Stimulated activated CD4-positive, alpha-beta T cell treated with anti-CD3 and anti-CD28 coated beads, TNF-alpha, amount 100 ng/mL, for 4 hours (primary cell): ENCODE results near the gene UBE2D3.
"Not testable (repeated sequence)": the region's sequence is repeated elsewhere in the genome, so short reads cannot be mapped to it uniquely, and the experiment has no call there.

Experiments
- DNase-seq, 3 experiments: peaks; one replicate each; pipeline ENCODE4 v3.0.0-alpha.2; 2020; ENCODE audit warnings: low read depth in 3 of 3

UBE2D3 gene

GRCh38 chr4:102826890-102827673 is at the start of gene UBE2D3:
Gene UBE2D3 (minus strand): TSS chr4:102827551. CDS start chr4:102826508, 1,043 bp downstream.
- peak; percentile 89 to 92 (median 91) for DNase-seq

- no peak for DNase-seq
Observed at GRCh38 chr4:102871772-102872171, 44.4 kb upstream of the UBE2D3 start.

GRCh38 chr4:102869569-102870197 is 42.3 kb upstream of the UBE2D3 start:
- DNase-seq, result peak in 2 of 3 experiments; percentile 47 to 61

GRCh38 chr4:102868781-102869568 is 41.6 kb upstream of the UBE2D3 start, which contains the start of gene CISD2:
Gene CISD2 (plus strand): TSS chr4:102868992. CDS start chr4:102869085, 93 bp downstream.
- DNase-seq, result peak; percentile 74 to 82 (median 79)

GRCh38 chr4:102868153-102868780 is 40.9 kb upstream of the UBE2D3 start:
- peak in 1 of 3 experiments; percentile 19 for DNase-seq

- no peak for DNase-seq
Observed at GRCh38 chr4:102867278-102868152, 40.2 kb upstream of the UBE2D3 start.

- DNase-seq, result not testable (repeated sequence)
Observed at GRCh38 chr4:102865327-102865726, 38.0 kb upstream of the UBE2D3 start.

- no peak for DNase-seq
Observed at GRCh38 chr4:102862747-102863146, 35.4 kb upstream of the UBE2D3 start.

GRCh38 chr4:102862016-102862415 is 34.7 kb upstream of the UBE2D3 start:
- no peak for DNase-seq

GRCh38 chr4:102860611-102861324 is 33.4 kb upstream of the UBE2D3 start:
- no peak for DNase-seq

- DNase-seq, result no peak
Observed at GRCh38 chr4:102858828-102859464, 31.6 kb upstream of the UBE2D3 start.

- no peak for DNase-seq
Observed at GRCh38 chr4:102850370-102850769, 23.0 kb upstream of the UBE2D3 start.

- no peak for DNase-seq
Observed at GRCh38 chr4:102849579-102850104, 22.3 kb upstream of the UBE2D3 start.

- no peak for DNase-seq
Observed at GRCh38 chr4:102847687-102848086, 20.3 kb upstream of the UBE2D3 start.

- no peak for DNase-seq
Observed at GRCh38 chr4:102843938-102844337, 16.6 kb upstream of the UBE2D3 start.

- no peak for DNase-seq
Observed at GRCh38 chr4:102843273-102843672, 15.9 kb upstream of the UBE2D3 start.

GRCh38 chr4:102842367-102842766 is 15.0 kb upstream of the UBE2D3 start:
- no peak for DNase-seq

- DNase-seq, result no peak
Observed at GRCh38 chr4:102836596-102836995, 9.2 kb upstream of the UBE2D3 start.

- no peak for DNase-seq
Observed at GRCh38 chr4:102832667-102833066, 5.3 kb upstream of the UBE2D3 start.
